GM19023 (cell line): ENCODE results near the gene KCNQ5.
"Not testable (repeated sequence)": the region's sequence is repeated elsewhere in the genome, so short reads cannot be mapped to it uniquely, and the experiment has no call there.

Source experiments
- ATAC-seq: cut with Tn5 transposase; IDR thresholded peaks from one replicate; pipeline ENCODE4 v1.9.1; 2021; ENCODE audit warnings: mild to moderate bottlenecking, moderate library complexity; ENCODE audit not compliant: unreplicated experiment

Gene KCNQ5

DNA sequence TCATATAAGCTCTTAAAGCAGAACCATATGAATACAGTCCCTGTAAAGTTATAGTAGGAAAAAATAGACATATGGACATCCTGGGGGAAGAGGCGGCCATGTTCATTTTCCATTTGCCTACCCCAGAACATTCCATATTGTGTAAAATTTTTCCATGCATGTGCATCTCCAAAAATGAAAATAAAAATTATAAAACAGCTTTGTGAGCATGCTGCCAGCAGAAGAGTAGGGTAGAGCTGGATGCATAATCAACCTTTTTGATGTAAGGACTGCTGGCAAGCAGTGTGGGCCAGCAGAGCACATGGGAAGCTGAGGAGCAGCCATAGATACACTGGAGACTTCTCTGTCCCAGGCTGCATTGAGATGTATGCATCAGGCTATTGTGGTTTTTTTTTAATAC lies 271.0 kb downstream of the KCNQ5 start:
- ATAC-seq: no peak

DNA sequence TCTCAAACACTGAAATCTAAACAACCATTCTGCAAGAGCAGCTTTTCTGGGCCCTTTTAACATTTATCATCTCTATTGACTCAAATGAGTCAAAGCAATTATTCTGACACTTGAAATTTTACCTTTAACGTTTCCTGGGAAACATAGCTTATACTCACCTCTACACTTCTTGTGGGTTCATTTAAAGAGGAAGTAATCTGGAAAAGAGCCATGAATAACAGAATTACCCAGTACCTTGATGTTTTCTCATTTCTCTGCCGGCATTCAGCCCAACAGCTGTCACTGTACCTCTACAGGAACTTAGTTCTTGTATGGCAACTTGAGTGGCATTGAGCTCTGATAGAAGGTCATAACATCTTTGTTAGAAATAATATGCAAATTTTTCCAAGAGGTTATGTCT lies 272.2 kb downstream of the KCNQ5 start:
- no peak for ATAC-seq

DNA sequence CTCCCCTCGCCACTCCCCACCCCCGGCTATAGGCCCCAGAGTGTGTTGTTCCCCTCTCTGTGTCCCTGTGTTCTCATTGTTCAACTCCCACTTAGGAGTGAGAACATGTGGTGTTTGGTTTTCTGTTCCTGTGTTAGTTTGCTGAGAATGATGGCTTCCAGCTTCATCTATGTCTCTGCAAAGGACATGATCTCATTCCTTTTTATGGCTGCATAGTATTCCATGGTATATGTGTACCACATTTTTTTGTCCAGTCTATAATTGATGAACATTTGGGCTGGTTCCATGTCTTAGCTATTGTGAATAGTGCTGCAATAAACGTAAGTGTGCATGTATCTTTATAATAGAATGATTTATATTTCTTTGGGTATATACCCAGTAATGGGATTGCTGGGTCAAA lies 276.4 kb downstream of the KCNQ5 start:
- not testable (repeated sequence) for ATAC-seq

DNA sequence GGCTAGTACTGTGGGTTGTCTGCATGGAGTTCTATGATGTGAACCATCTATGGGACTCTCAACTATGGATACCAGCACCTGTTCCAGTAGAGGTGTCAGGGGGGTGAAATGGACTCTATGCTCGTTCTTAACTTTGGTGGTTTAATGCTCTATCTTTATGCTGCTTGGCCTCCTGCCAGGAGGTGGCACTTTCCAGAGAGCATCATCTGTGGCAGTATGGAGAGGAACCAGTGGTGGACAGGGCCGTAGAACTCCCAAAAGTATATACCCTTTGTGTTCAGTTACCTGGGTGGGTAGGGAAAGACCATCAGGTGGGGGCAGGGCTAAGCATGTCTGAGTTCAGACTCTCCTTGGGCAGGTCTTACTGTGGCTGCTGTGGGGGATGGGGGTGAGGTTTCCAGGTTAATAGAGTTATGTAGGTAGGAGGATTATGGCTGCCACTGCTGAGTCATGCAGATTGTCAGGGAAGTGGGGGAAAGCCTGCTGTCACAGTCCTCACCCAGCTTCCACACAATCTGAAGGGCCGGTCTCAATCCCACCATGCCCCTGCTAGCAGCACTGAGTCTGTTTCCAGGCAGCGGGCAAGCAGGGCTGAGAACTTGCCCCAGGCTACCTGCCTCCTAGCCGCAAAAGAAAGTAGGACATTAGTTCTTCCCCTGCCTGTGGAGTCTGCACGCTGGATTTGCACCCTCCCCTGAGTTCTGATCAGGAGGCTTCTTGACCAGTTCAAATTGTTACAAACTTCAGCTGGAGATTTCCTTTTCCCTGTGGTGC lies 284.0 kb downstream of the KCNQ5 start:
- ATAC-seq: no peak

DNA sequence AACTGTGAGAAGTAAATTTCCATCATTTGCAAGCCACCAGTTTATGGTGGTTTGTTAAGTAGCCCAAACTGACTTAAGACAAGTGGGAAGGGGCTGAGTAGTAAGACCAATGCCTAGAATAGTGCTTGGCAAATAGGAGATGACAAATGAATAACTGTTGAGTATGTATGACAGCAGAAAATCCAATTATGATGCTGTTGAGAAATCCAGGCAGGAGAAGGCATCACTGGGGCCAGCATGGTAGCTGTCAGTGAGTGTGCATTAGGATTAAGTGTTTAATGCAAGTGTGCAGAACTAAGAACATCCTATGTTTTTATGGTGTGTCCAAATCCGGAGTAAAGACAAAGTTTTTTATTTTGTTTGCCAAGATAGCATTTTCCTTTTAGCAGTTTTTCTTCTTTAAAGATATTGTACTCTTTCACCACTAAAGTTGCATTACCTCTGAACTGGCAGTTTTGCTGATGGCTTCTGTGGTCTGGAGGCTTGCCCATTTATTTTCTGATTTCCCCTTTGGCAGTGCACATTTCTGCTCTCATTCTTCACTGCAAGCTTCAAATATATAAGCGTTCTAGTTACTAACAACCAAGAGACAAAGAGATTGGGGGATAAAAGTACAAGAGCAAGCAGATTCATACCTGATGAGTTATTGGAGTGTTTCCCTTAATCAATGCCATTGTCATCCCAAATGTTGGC lies 289.7 kb downstream of the KCNQ5 start:
- ATAC-seq: no peak

DNA sequence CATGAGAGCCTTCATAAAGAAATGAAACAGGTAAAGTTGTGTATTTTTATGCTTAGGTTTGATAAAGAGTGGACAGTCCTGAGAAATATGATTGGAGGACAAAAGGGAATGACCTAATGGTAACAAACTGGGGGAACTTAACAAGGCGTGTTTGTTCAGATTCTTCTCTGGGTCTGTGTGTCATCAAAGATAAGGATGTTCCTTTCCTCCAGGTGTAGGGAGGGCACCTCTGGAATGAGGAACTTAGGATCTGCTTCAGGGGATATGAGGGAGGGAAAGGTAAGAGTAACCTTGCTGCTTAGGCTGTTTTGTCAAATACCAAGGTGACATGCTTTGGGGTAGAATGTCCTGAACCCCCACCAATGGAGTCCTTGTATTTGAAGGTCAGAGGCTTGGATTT lies 291.9 kb downstream of the KCNQ5 start:
- no peak for ATAC-seq

DNA sequence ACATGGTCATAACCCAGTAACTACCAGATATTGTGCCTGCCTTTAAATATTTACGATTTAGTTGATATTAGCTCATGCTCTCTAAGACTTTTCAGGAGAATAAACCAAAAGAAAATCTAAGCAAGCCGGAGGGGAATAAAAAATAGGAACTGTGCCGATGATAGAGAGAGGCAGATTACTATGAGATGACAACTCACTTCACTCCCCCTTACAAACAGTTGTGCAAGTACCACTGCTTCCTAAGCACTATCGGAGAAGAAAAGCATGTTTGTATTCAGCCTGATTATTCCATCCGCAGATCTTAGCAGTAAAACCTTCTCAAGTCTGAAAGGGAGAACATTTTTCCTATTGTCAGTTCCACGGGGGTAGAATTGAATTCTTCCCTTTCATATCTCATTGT lies 294.4 kb downstream of the KCNQ5 start:
- no peak for ATAC-seq

DNA sequence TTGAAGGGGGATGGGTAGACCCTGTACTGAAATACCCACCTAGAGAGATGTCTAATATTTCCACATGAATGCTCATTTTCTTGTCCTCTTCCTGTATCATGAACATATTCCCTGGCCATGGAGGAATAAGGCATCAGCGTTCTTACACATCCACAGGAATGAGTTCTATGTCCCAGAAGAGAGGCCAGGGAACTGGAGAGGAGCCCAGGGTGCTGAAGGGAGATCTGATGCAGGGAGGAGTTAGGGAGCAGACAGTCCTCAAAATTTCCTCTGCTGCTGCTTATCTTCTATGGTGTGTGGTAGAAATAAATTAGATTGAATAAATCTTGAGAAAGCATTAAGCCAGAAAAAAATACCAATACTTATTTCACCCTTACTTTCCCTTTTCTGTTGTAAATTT lies 295.0 kb downstream of the KCNQ5 start:
- no peak for ATAC-seq

DNA sequence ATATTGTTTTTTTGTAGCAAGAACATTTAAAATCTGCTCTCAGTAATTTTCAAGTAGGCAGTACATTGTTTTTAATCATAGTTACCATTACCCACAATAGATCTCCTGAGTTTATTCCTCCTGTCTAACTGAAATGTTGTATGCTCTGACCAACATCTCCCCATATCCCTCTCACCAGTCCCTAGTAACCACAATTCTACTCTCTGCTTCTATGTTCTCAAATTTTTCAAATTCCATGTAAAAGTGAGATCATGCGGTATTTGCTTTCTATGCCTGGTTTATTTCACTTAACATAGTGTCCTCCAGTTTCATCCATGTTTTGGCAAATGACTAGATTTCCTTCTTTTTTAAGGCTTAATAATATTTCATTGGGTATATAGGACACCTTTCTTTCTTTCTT lies 300.5 kb downstream of the KCNQ5 start:
- no peak for ATAC-seq

DNA sequence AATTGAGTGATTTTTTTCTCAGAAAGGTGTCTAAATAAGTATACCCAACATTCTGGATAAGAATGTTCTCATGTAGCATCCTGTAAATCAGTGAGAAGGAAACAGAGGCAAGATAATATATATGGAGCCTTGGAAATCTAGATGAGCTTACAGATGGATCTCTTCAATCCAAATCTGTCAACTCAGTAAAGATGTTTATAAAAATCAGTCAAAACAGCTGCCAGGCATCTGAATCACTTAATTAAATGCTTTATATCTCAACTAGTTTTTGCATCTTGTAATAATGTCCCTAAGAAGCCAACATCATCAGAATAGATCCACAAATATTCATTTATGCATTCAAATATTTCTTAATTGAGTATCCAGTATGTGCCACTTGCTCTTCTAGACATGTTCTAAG lies 303.3 kb downstream of the KCNQ5 start:
- ATAC-seq: no peak

DNA sequence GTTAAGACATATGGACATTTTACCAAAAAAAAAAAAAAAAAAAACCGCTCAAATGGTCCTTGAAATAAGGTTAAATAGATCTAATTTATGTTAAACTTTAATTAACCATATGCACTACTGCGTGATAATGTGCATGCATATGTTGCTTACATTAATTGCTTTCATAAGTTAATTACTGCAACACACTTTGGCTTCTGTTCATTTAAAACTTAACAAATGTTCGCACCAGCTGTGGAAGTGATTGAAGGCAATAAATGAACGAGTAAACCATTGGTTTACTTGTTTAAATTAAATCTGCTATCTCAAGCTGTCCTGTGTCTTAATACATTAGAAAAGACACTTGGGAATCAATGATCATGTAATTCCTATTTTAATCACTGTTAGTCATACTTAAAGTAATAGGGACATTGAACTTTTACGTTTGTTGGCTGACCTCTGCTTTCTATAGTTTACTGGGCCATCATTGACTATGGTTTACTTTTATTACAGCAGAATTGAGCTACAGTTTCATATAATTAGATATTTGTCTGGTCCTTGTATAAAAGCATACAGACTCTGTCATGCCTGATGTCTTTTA lies 308.8 kb downstream of the KCNQ5 start:
- ATAC-seq: no peak

DNA sequence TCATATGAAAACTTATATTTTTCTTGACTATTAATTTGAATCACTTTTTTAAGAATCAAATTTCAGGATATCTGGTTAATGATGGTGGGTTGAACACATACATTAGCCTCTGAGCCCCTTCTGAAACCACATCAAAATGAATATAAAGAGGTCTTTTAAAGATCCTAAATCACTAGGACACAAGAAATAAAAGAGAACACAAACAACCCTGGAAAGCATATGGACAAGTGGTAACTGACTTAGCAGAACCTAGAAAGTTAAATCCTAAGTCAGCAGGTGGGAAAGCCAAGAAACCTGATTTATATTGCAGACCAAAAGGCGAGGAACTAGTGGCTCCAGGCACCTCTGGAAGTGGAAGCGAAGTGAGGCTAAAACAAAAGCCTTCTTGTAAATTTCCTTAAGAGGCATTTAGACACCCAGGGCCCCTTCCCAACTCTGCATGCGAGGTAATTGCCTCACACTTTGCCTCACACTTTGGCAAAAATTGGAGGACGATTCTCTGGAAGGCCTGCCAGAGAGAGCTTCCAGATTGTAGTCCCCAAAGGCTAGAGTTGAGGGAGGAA lies 309.5 kb downstream of the KCNQ5 start:
- ATAC-seq: no peak

DNA sequence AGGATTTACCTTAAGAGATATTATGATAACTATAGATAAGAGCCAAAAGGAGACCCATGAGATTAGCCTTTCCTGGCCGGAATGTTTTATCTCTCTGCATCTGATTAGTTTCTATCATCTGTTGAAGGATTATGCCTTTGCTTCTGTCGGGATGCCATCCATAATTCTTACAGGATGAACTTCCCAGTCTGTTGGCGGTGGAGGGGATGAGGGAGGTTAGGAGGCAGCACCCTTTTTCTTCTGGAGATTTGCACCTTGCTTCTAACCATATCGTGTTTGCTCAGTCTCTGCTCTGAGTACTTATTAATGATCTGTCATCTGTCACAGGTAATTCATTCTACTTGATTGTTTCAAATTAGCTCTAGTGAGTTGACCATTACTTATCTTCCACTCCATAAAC lies 311.4 kb downstream of the KCNQ5 start:
- no peak for ATAC-seq

DNA sequence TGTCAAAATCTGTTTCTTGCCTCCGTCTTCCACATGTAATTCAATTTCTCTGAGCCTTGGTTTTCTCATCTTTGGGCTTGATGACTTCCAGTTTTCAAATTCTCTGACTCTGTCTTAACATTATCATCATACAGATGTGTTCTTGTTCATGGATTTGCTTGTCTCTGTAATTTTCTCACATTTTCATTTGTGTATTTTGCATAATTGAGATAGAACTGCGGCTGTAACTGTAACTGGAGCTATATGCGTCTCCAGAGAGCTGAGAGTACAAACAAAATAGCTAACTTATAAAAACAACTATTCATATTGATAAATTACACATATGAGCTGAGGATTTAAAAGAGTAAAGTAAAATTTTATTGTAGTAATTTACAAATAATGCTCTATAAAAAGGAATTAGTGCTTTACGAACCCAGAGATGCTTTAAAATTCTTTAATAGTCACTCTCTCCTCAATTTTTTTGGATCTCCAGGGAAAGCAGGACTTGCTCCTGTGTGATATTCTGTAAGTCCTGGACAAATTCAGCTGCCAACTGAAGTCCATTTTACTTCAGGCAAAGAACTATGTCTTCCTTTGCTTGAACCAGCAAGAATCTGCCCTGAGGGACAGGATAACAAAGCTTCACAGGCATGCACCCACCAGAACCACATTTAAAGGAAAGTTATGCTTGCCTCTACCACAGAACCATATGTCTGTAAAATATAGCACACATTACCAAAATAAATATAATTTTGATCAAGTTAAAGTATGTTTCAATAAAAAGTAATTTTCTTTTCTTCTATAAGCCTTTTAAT lies 315.1 kb downstream of the KCNQ5 start:
- no peak for ATAC-seq

DNA sequence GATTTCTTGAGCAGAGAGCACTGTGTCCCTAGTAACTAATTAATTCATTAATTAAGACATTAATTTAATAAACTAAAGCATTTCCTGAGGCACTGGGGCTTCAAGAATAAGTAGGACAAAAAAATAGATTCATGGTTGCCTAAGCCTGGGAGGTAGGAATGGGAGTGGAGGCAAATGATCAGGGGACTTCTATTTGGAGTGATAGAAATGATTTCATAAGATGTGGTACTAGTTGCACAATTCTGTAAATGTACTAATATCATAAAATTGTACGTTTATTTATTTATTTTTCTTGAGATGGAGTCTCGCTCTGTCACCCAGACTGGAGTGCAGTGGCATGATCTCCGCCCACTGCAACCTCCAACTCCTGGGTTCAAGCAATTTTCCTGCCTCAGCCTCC lies 316.2 kb downstream of the KCNQ5 start:
- ATAC-seq: no peak

DNA sequence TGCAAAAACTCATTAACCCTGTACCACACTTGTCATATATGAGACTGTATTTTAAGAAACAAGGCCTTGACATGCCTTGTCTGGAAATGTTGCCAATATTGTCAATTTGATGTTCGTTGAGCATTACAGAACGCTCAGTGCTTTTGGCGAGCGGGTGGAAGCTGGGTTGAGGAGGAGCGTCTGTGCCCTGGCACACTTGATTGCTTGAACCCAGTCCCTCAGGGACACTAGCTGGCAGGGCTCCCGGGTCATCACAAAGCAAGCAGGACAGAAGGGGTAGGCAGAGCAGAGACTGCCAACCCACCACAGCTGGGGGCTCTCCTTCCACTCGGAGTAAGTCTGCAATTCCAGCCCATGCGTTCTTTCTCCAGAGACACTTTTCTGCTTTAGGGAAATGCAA lies 317.1 kb downstream of the KCNQ5 start:
- no peak for ATAC-seq

DNA sequence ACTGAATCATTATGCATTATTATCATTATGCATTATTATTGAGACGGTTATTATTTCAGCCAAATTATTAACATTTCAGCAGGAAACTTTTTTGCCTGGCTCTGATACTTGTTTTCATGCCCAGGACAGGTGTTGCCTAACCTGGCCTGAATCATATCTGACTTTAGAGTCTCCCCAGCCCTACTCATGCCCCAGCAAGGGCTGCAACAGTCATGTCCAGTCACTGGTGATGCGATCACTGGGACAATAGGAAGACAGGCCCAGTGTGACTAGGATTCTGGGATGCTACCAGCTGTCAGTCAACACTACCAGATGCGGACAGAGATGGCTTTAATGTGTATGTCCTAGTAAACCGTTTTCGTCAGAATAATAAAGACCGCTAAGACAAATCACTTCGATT lies 318.4 kb downstream of the KCNQ5 start:
- no peak for ATAC-seq

DNA sequence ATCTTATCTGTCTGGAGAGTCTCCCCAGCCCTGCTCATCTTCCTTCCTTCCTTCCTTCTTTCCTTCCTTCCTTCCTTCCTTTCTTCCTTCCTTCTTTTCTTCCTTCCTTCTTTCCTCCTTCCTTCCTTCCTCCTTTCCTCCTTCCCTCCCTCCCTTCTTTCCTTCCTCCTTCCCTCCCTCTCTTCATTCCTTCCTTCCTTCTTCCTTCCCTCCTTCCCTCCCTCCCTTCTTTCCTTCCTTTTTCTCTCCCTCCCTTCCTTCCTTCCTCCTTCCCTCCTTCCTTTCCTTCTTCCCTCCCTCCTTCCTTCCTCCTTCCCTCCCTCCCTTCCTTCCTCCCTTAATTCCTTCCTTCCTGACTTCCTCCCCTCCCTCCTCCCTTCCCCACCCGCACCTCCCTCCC lies 319.4 kb downstream of the KCNQ5 start:
- no peak for ATAC-seq

DNA sequence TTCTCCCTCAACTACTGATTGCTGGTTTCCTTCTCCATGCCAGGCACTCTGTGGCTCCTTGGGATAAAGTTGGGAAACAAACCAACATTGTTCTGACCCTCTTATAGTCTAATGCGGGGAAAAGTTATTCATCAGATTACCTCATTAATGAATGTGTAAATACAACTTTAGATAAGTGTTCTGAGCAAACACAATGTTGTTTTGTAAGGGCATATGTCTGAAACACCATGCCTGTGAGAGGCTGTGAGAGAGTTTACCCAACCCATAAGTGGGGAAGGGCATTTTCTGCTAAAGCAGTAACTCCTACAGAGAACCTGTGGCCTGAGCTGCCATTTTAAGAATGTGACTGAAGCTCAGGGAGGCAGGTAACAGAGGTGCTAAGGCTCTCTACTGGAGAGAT lies 319.9 kb downstream of the KCNQ5 start:
- ATAC-seq: no peak

DNA sequence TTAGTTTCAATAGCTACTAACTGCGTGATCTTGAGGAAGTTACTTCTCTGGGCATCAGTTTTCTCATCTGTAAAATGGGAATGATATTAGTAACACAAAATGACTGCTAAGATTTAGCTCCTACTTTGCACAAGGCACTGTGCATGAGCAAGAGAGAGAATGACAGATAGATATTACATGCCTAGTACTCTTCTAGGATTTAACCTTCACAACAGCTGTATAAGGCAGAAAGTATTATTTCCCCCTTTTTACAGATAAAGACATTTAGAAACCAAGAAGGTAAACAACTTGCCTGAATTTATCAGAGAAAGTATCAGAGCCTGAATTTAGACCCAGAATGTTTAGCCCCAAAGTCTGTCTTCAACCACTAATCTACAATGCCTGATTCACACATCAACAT lies 321.8 kb downstream of the KCNQ5 start:
- ATAC-seq: no peak

DNA sequence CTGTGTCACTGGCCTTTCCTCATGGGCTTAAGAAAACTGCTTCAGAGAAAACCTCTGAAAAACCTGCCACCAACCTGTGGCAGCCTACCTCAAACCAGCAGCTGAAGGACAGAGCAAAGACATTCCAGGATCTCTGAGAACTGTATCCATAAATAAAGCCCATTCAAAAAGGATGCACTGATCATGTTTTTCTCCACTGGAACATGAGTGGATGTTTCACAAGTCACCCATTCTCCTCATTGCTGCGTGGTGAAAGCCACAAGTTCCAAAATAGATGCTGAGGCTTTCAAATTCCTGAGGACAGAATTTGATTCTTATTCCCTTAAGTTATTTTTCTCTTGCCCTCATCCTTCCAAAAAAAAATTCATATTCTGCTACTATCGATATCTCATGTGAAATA lies 322.8 kb downstream of the KCNQ5 start:
- no peak for ATAC-seq
